K562 (cell line): ENCODE data around the gene IGFALS. TPM values are rescaled to one million over a fixed set of nuclear protein-coding genes. Genes with fewer than 3 reads are reported as not detected.

Experiments used
- ATAC-seq: fragments of 200-7000 bp; cut with Tn5 transposase; 3 replicates; pipeline ENCODE4 v1.9.1; 2020; ENCODE audit warnings: moderate library complexity
- BruUV-seq: library from RNA; stranded (reverse); fragments of 400-500 nt; replicated peaks from 2 replicates; lab custom pipeline; 2021; lab: Mats Ljungman, UMichigan
- CTCF ChIA-PET: fragments of 300-600 bp; formaldehyde crosslinking; extraction: SDS; loops from one replicate; lab custom pipeline; 2021; ENCODE audit warnings: low intra/inter-chr PET ratio; lab: Yijun Ruan, JAX
- POLR2A ChIA-PET: fragments of 300-600, 350-650 bp; sonication (Branson Sonifier 250); formaldehyde crosslinking; extraction: SDS; loops from one replicate; lab custom pipeline; 2021; ENCODE audit warnings: antibody characterized with exemption, inconsistent platforms; lab: Yijun Ruan, JAX
- DNase-seq, 4 experiments: peaks; one replicate each; pipeline versions ENCODE4 v3.0.0 to v3.0.0-alpha.2; 2011 to 2018; ENCODE audit warnings: low spot score in 3 of 4, mixed read lengths in 3 of 4; ENCODE audit errors: extremely low read depth in 1 of 4
- FAIRE-seq: peaks from 2 replicates; lab custom pipeline; 2011; peaks lifted over from hg19 to GRCh38; lab: Jason Lieb, UNC
- H2AFZ ChIP-seq: 2 replicates; pipeline ENCODE4 v1.6.0; 2011; ENCODE audit warnings: low read depth, low read length, control low read depth, inconsistent platforms
- H3K27ac ChIP-seq: fragments of 200-600 bp; 3 replicates; pipeline ENCODE4 v1.8.0; 2011; ENCODE audit warnings: low read depth, mild to moderate bottlenecking, control low read depth, inconsistent platforms, low read length, moderate library complexity, mixed read lengths; ENCODE audit errors: extremely low read depth
- H3K27me3 ChIP-seq, 2 experiments: fragments of 300-600 bp in 1 of 2; 2 replicates in 1 of 2; 3 replicates in 1 of 2; pipeline versions ENCODE4 v1.6.0 to v1.8.0; 2011; ENCODE audit warnings: inconsistent platforms in 2 of 2, low read length in 2 of 2, mild to moderate bottlenecking in 1 of 2, mixed read lengths in 1 of 2, moderate library complexity in 1 of 2; ENCODE audit not compliant: control insufficient read depth in 2 of 2, insufficient read depth in 2 of 2
- H3K36me3 ChIP-seq: fragments of 300-600 bp; 3 replicates; pipeline ENCODE4 v1.8.0; 2011; ENCODE audit warnings: mild to moderate bottlenecking, low read length, inconsistent platforms; ENCODE audit not compliant: control insufficient read depth, insufficient read depth
- H3K4me1 ChIP-seq, 2 experiments: fragments of 200-600 bp in 1 of 2; replicated peaks in 1 of 2; 2 replicates in 1 of 2; 3 replicates in 1 of 2; pipeline versions ENCODE4 v1.5.1 to v1.8.0; 2011; ENCODE audit warnings: inconsistent platforms in 2 of 2, low read length in 2 of 2, mild to moderate bottlenecking in 1 of 2, mixed read lengths in 1 of 2, moderate library complexity in 1 of 2; ENCODE audit not compliant: control insufficient read depth in 2 of 2, insufficient read depth in 2 of 2
- H3K4me2 ChIP-seq: 2 replicates; pipeline ENCODE4 v1.6.1; 2011; ENCODE audit warnings: low read length, control low read depth, inconsistent platforms, mixed read lengths; ENCODE audit not compliant: insufficient read depth
- H3K4me3 ChIP-seq: fragments of 200-600 bp; sonication (generic), shearing (Covaris generic); 2 replicates; pipeline ENCODE4 v1.5.1; 2016; ENCODE audit warnings: control low read depth, inconsistent platforms
- H3K79me2 ChIP-seq: fragments of 200-600 bp; 3 replicates; pipeline ENCODE4 v1.8.0; 2011; ENCODE audit warnings: low read length, inconsistent platforms; ENCODE audit not compliant: control insufficient read depth, insufficient read depth
- H3K9ac ChIP-seq, 2 experiments: 2 replicates each; pipeline versions ENCODE4 v1.6.0 to v1.6.1; 2011; ENCODE audit warnings: low read depth in 2 of 2, low read length in 2 of 2, control low read depth in 1 of 2, inconsistent platforms in 1 of 2, mild to moderate bottlenecking in 1 of 2, mixed read lengths in 1 of 2; ENCODE audit not compliant: insufficient read depth in 1 of 2
- H3K9me1 ChIP-seq: one replicate; pipeline ENCODE4 v1.6.0; 2011; ENCODE audit warnings: inconsistent platforms, mild to moderate bottlenecking, low read length, moderate library complexity; ENCODE audit not compliant: control insufficient read depth, insufficient read depth
- H3K9me3 ChIP-seq: replicated peaks from 2 replicates; pipeline ENCODE4 v1.5.1; 2011; ENCODE audit warnings: low read depth, low read length, inconsistent platforms; ENCODE audit not compliant: control insufficient read depth, insufficient read depth
- H4K20me1 ChIP-seq: replicated peaks from 2 replicates; pipeline ENCODE4 v1.6.1; 2011; ENCODE audit warnings: low read length, inconsistent platforms, mixed read lengths; ENCODE audit not compliant: control insufficient read depth, insufficient read depth
- MYNN ChIP-seq, 2 experiments: sonication (generic); formaldehyde crosslinking in 1 of 2; IDR thresholded peaks; 2 replicates each; pipeline versions ENCODE4 v1.5.0 to v1.6.1; 2016 to 2020; ENCODE audit warnings: antibody characterized with exemption in 1 of 2, missing genetic modification reagents in 1 of 2
- POLR2G ChIP-seq: fragments of 200-400 bp; formaldehyde crosslinking; IDR thresholded peaks from 2 replicates; pipeline ENCODE4 v1.6.1; 2017; ENCODE audit warnings: low read depth, mild to moderate bottlenecking, antibody characterized with exemption, low read length, moderate library complexity
- SP1 ChIP-seq: sonication (generic); formaldehyde crosslinking; IDR thresholded peaks from 2 replicates; pipeline ENCODE4 v1.8.1; 2022; ENCODE audit warnings: mild to moderate bottlenecking, missing genetic modification reagents
- WGBS: fragments of 100-300 bp; shearing (Covaris generic); methylation state at CpG from one replicate; pipeline ENCODE4 v1.1.6; 2016; ENCODE audit warnings: low coverage, mixed read lengths; ENCODE audit not compliant: insufficient coverage; ENCODE audit errors: missing lambda C conversion rate; 5-methylcytosine and 5-hydroxymethylcytosine counted together
- in situ Hi-C: fragments of 300-500 bp; cut with MboI; formaldehyde crosslinking; loops from 4 replicates; pipeline ENCODE4 v1.15.0; 2018; ENCODE audit warnings: inconsistent platforms, mixed read lengths
- intact Hi-C: fragments of 100-400 bp; cut with micrococcal nuclease; formaldehyde crosslinking; loops from 2 replicates; pipeline ENCODE4 v1.14.2; 2022
- polyA plus RNA-seq, 8 experiments: library from polyadenylated mRNA; depleted of rRNA in 4 of 8; stranded (reverse) in 5 of 8; unstranded in 3 of 8; fragments of >200 nt; fragmentation: Nextera tagmentation in 2 of 8; fragmentation: Illumina TruSeq in 1 of 8; extraction: Ambion mirVana in 2 of 8; extraction: Trizol in 1 of 8; gene quantifications; 2 replicates each; pipeline versions ENCODE4 v1.2.1 to v1.2.3, GENCODE V29; 2011 to 2014; ENCODE audit warnings: inconsistent platforms in 1 of 8, missing spikeins in 1 of 8
- total RNA-seq, 7 experiments: library from RNA; depleted of rRNA in 6 of 7; stranded (reverse); fragments of >200 nt in 6 of 7; fragmentation: Illumina TruSeq in 2 of 7; extraction: Trizol in 2 of 7; gene quantifications; 2 replicates each; pipeline versions ENCODE4 v1.2.1 to v1.2.3, GENCODE V29; 2011 to 2021; ENCODE audit warnings: low replicate concordance in 1 of 7

The IGFALS gene
- total and polyA plus RNA-seq, 9 of the 15 experiments (the other 6 are each of a cell fraction or from before 2014, with no cell fraction given): not detected

GRCh38 chr16:1794221-1794871, 841 bp upstream of the IGFALS start:
- H3K36me3 ChIP-seq: peaks cover 10% of the 10 kb centered on the region; the same call in 1 of the 3 replicates
- no peak overlapping the region for H2AFZ ChIP-seq
- no peak overlapping the region for H3K4me3 ChIP-seq
- H4K20me1 ChIP-seq: no peaks in the 10 kb centered on the region
- no peak overlapping the region; a peak in 1 of 4 replicates for H3K9ac ChIP-seq
- DNase-seq: no peak
- FAIRE-seq: no peak
- ATAC-seq: no peak
- no peaks in the 10 kb centered on the region for H3K9me3 ChIP-seq
- POLR2A ChIA-PET: no interaction called here
- no TSS peak for BruUV-seq
- in situ Hi-C loops: no loop called here
- no peak overlapping the region for H3K27ac ChIP-seq
- H3K4me1 ChIP-seq: peaks cover 0 to 44% of the 10 kb centered on the region in 2 experiments; a peak in 2 of 5 replicates
- CTCF ChIA-PET: no interaction called here
- H3K79me2 ChIP-seq: no peaks in the 10 kb centered on the region
- no peak overlapping the region for H3K4me2 ChIP-seq
- intact Hi-C loops: no loop called here
- H3K9me1 ChIP-seq: no peaks in the 10 kb centered on the region
- 77% methylated on average over 16 of the region's 18 CpGs for WGBS
- peak; percentile 25; the same call in 1 of the 2 replicates for TF ChIP-seq POLR2G
- no peak for TF ChIP-seq SP1
- TF ChIP-seq MYNN (IDR thresholded peaks at IDR 0.05): no peak
- TF ChIP-seq MYNN (CRISPR knock-in tag; IDR thresholded peaks at IDR 0.05): no peak
- TF ChIP-seq, all 486 proteins: peak for 1
- H3K27me3 ChIP-seq: no peaks in the 10 kb centered on the region
